Trophoblast cell (in vitro differentiated cells and primary cell): ENCODE data around the gene TRMT112.
A peak's percentile ranks its signal among the peaks of the same experiment; 100 is the strongest.

Experiments
- DNase-seq, 2 donors: peaks; one replicate each; pipeline ENCODE4 v3.0.0-alpha.2; 2016
- H2AFZ ChIP-seq: 2 replicates; pipeline ENCODE4 v1.6.1; 2013; ENCODE audit warnings: low read length, moderate library complexity, mild to moderate bottlenecking; ENCODE audit not compliant: insufficient read depth, poor library complexity
- H2AK5ac ChIP-seq: 2 replicates; pipeline ENCODE4 v1.6.1; 2013; ENCODE audit warnings: mild to moderate bottlenecking, low read length
- H2BK120ac ChIP-seq: 2 replicates; pipeline ENCODE4 v1.6.1; 2013; ENCODE audit warnings: low read length, mild to moderate bottlenecking, moderate library complexity; ENCODE audit not compliant: insufficient read depth, poor library complexity
- H2BK12ac ChIP-seq: 2 replicates; pipeline ENCODE4 v1.6.1; 2013; ENCODE audit warnings: mild to moderate bottlenecking, low read length, moderate library complexity
- H2BK5ac ChIP-seq: 2 replicates; pipeline ENCODE4 v1.6.1; 2013; ENCODE audit warnings: low read length, low read depth, moderate library complexity, mild to moderate bottlenecking; ENCODE audit not compliant: poor library complexity
- H3K14ac ChIP-seq: 2 replicates; pipeline ENCODE4 v1.6.1; 2013; ENCODE audit warnings: mild to moderate bottlenecking, low read length
- H3K18ac ChIP-seq: 2 replicates; pipeline ENCODE4 v1.6.1; 2013; ENCODE audit warnings: mild to moderate bottlenecking, low read length
- H3K23ac ChIP-seq: 2 replicates; pipeline ENCODE4 v1.6.1; 2013; ENCODE audit warnings: low read length
- H3K27ac ChIP-seq: 2 replicates; pipeline ENCODE4 v1.5.1; 2013; ENCODE audit warnings: low read depth, mild to moderate bottlenecking, inconsistent platforms, low read length, moderate library complexity
- H3K27me3 ChIP-seq: 2 replicates; pipeline ENCODE4 v1.6.1; 2013; ENCODE audit warnings: inconsistent platforms, mild to moderate bottlenecking, low read length, moderate library complexity; ENCODE audit not compliant: insufficient read depth
- H3K36me3 ChIP-seq, 2 experiments: 1 replicate in 1 of 2; 2 replicates in 1 of 2; pipeline ENCODE4 v1.6.1; 2013; ENCODE audit warnings: low read length in 2 of 2, mild to moderate bottlenecking in 2 of 2, moderate library complexity in 1 of 2; ENCODE audit not compliant: insufficient read depth in 2 of 2, control insufficient read depth in 1 of 2
- H3K4ac ChIP-seq: 2 replicates; pipeline ENCODE4 v1.6.1; 2013; ENCODE audit warnings: low read depth, mild to moderate bottlenecking, low read length, moderate library complexity
- H3K4me1 ChIP-seq, 2 experiments: 1 replicate in 1 of 2; 2 replicates in 1 of 2; pipeline ENCODE4 v1.6.1; 2013; ENCODE audit warnings: low read length in 2 of 2, mild to moderate bottlenecking in 2 of 2, moderate library complexity in 1 of 2; ENCODE audit not compliant: insufficient read depth in 2 of 2, control insufficient read depth in 1 of 2
- H3K4me2 ChIP-seq: 2 replicates; pipeline ENCODE4 v1.6.1; 2013; ENCODE audit warnings: inconsistent platforms, mild to moderate bottlenecking, low read length, moderate library complexity
- H3K4me3 ChIP-seq: 2 replicates; pipeline ENCODE4 v1.5.1; 2013; ENCODE audit warnings: mild to moderate bottlenecking, low read depth, low read length, inconsistent platforms
- H3K79me1 ChIP-seq: one replicate; pipeline ENCODE4 v1.6.1; 2013; ENCODE audit warnings: low read length
- H3K79me2 ChIP-seq: 2 replicates; pipeline ENCODE4 v1.6.1; 2013; ENCODE audit warnings: low read length, mild to moderate bottlenecking; ENCODE audit not compliant: control insufficient read depth, insufficient read depth, poor library complexity
- H3K9ac ChIP-seq: 2 replicates; pipeline ENCODE4 v1.6.1; 2013; ENCODE audit warnings: mild to moderate bottlenecking, low read length
- H3K9me3 ChIP-seq: 2 replicates; pipeline ENCODE4 v1.6.1; 2013; ENCODE audit warnings: low read depth, mild to moderate bottlenecking, control low read depth, inconsistent platforms, low read length; ENCODE audit not compliant: insufficient read depth
- H4K12ac ChIP-seq: 2 replicates; pipeline ENCODE4 v1.6.1; 2013; ENCODE audit warnings: low read depth, mild to moderate bottlenecking, low read length, moderate library complexity
- H4K8ac ChIP-seq: 2 replicates; pipeline ENCODE4 v1.6.1; 2013; ENCODE audit warnings: low read depth, mild to moderate bottlenecking, low read length, moderate library complexity
- H4K91ac ChIP-seq: one replicate; pipeline ENCODE4 v1.6.1; 2013; ENCODE audit warnings: low read depth, mild to moderate bottlenecking, low read length, moderate library complexity
- WGBS: extraction: QIAGEN DNeasy Blood & Tissue Kit; methylation state at CpG from one replicate; pipeline ENCODE4 v1.1.7; 2013; ENCODE audit warnings: missing lambda C conversion rate; ENCODE audit not compliant: insufficient read length, insufficient coverage; ENCODE audit errors: extremely low coverage; 5-methylcytosine and 5-hydroxymethylcytosine counted together

The TRMT112 gene

DNA sequence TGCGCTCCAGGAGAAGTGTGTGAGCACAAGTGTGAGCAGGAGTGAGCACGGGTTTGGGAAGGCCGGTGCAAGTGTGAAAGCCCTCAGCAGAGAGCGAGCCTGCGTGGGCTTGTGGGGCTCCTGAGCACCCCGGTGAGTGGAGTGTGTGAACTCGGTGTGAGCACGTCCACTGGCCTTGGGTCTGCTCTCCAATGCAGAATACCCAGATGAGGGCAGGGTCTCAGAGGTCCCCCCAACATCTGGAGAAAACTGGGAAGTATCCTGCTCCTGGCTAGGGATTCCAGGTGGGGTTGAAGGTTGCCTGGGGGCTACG, 10.8 kb downstream of the TRMT112 start:
- peak overlapping the region; percentile 73 for H3K4me2 ChIP-seq
- H3K4me1 ChIP-seq: peaks cover 15 to 18% of the 10 kb centered on the region in 2 experiments
- peak overlapping the region; percentile 85 for H4K8ac ChIP-seq
- peak overlapping the region; percentile 80 for H3K9ac ChIP-seq
- WGBS: no CpG with 5 or more reads among the region's 9 CpGs
- H3K4ac ChIP-seq: peak overlapping the region; percentile 81
- H2BK12ac ChIP-seq: peak overlapping the region; percentile 3
- H2AFZ ChIP-seq: peak overlapping the region; percentile 19
- H3K23ac ChIP-seq: no peak overlapping the region
- peak overlapping the region; percentile 72 for H3K4me3 ChIP-seq
- peak overlapping the region; percentile 6 for H2AK5ac ChIP-seq
- H4K12ac ChIP-seq: peak overlapping the region; percentile 66
- H2BK5ac ChIP-seq: no peak overlapping the region
- H3K27me3 ChIP-seq: no peaks in the 10 kb centered on the region
- peaks cover 15% of the 10 kb centered on the region for H3K79me1 ChIP-seq
- peaks cover 10% of the 10 kb centered on the region for H3K79me2 ChIP-seq
- DNase-seq: no peak
- H3K36me3 ChIP-seq: peaks cover 2 to 8% of the 10 kb centered on the region in 2 experiments
- peak overlapping the region; percentile 45 for H4K91ac ChIP-seq
- no peak overlapping the region for H2BK120ac ChIP-seq
- peaks cover 2% of the 10 kb centered on the region for H3K9me3 ChIP-seq
- peak overlapping the region; percentile 82 for H3K14ac ChIP-seq
- peak overlapping the region; percentile 42 for H3K27ac ChIP-seq
- H3K18ac ChIP-seq: peak overlapping the region; percentile 70

DNA sequence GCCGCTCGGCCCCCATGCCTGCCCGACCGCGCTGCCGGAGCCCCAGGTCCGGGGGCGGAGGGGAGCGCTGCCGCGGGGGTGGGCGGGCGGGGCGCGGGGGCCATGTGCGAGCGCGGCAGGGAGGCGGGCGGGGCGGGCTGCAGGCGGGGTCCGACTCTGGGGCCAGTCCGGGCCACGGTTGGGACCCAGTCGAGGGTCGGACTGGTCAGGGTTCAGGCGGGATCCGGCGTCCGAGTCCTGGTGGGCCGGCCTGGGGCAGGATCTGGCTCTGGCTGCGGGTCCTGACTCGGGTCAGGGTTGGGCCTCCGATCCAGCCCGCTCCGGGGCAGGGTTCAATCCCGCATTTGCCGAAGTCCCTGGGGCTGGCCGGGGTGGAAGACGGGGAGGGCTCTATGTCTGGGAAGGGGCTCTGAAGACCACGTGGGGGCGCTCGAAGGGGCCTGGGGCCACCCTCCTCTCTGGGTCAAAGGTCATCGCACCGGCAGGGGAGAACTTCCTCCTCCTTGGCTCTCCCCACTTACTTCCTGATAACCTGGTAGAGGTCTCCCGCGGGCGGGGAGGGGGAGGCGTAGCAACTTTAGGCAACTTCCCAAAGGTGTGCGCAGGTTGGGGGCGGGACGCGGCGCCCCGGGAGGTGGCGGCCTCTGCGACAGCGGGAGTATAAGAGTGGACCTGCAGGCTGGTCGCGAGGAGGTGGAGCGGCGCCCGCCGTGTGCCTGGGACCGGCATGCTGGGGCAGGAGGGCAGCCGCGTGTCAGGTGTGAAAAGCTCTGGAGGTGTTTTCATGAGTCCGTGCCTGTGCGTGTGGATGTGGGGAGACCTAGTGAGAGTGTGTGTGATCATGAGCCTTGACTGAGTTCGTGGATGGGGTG, 11.4 kb downstream of the TRMT112 start:
- Histone ChIP-seq H3K27me3 (no peaks in the 10 kb centered on the region), H4K12ac (peak overlapping the region; percentile 78), H3K14ac (peak overlapping the region; percentile 98), H3K4me1 (peaks cover 12 to 16% of the 10 kb centered on the region in 2 experiments), H3K27ac (peak overlapping the region; percentile 87), H3K4me3 (peak overlapping the region; percentile 72), H3K4ac (peak overlapping the region; percentile 95), H3K18ac (peak overlapping the region; percentile 97), H3K4me2 (peak overlapping the region; percentile 73), H2BK12ac (peak overlapping the region; percentile 40), H2BK120ac (peak overlapping the region; percentile 73), H4K91ac (peak overlapping the region; percentile 87), H2BK5ac (peak overlapping the region; percentile 97), H3K36me3 (peaks cover 2 to 8% of the 10 kb centered on the region in 2 experiments), H3K79me1 (peaks cover 15% of the 10 kb centered on the region), H2AK5ac (peak overlapping the region; percentile 92), H3K23ac (no peak overlapping the region), H4K8ac (peak overlapping the region; percentile 88), H3K9me3 (peaks cover 2% of the 10 kb centered on the region), H3K79me2 (peaks cover 10% of the 10 kb centered on the region), H2AFZ (peak overlapping the region; percentile 85), H3K9ac (peak overlapping the region; percentile 84)
- WGBS: no CpG with 5 or more reads among the region's 71 CpGs
- peak; percentile 77 to 79 for DNase-seq

GRCh38 chr11:64305075-64305690, 12.2 kb downstream of the TRMT112 start, which contains the start of gene ESRRA:
Gene ESRRA (plus strand): TSS chr11:64305524. CDS start chr11:64307180, 1,656 bp downstream.
- Histone ChIP-seq H2BK120ac (peak within 1 kb of the TSS; percentile 73), H4K8ac (peak within 1 kb of the TSS; percentile 88), H3K4ac (peak within 1 kb of the TSS; percentile 95), H3K9ac (peak within 1 kb of the TSS; percentile 84), H2AK5ac (peak within 1 kb of the TSS; percentile 92), H3K4me2 (peak within 1 kb of the TSS; percentile 90), H2AFZ (peak within 1 kb of the TSS; percentile 85), H3K79me2 (peaks cover 10% of the 10 kb centered on the region), H3K23ac (no peak within 1 kb of the TSS), H3K36me3 (peaks cover 2 to 6% of the 10 kb centered on the region in 2 experiments), H3K4me1 (peaks cover 13 to 17% of the 10 kb centered on the region in 2 experiments), H4K91ac (peak within 1 kb of the TSS; percentile 87), H3K14ac (peak within 1 kb of the TSS; percentile 98), H2BK12ac (peak within 1 kb of the TSS; percentile 40), H2BK5ac (peak within 1 kb of the TSS; percentile 97), H3K79me1 (peaks cover 15% of the 10 kb centered on the region), H3K27me3 (peaks cover 4% of the 10 kb centered on the region), H3K9me3 (peaks cover 2% of the 10 kb centered on the region), H4K12ac (peak within 1 kb of the TSS; percentile 78), H3K27ac (peak within 1 kb of the TSS; percentile 87), H3K18ac (peak within 1 kb of the TSS; percentile 97), H3K4me3 (peak within 1 kb of the TSS; percentile 72)
- DNase-seq: peak; percentile 99 to 100
- WGBS: no CpG with 5 or more reads among the region's 81 CpGs

DNA sequence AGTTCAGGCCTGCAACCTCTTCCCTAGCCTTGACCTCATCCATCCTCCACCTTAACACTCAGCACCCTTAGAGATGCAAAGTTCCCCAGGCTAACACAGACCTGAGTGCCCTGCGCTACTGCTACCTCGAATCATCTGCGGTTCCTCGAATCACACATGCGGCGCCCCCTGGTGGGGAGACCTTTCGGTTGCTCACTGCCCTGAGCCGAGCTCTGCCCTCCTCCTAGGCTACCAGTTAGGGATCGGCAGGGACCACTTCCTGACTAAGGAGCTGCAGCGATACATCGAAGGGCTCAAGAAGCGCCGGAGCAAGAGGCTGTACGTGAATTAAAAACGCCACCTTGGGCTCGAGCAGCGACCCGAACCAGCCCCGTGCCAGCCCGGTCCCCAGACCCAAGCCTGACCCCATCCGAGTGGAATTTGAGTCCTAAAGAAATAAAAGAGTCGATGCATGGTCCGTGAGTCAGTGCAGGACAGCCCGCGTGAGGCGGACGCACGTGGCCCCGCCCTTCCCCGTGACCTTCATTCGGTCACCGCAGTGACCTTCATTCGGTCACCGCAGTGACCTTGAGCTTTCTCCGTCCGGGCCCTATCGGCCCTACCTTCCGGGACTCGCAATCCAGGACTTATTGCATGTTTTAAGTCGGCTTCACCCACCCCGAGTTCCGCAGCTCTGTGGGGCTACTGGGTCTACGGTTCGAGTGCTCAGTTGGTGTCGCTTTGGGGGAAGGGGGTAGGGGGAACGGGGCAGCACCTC, 12.9 kb downstream of the TRMT112 start:
- Histone ChIP-seq H3K79me2 (peaks cover 10% of the 10 kb centered on the region), H3K4me2 (peak overlapping the region; percentile 90), H3K23ac (no peak overlapping the region), H2BK5ac (peak overlapping the region; percentile 3), H2AFZ (peak overlapping the region; percentile 81), H2AK5ac (no peak overlapping the region), H3K4me1 (peaks cover 19 to 24% of the 10 kb centered on the region in 2 experiments), H3K36me3 (peaks cover 2 to 6% of the 10 kb centered on the region in 2 experiments), H3K4me3 (peak overlapping the region; percentile 72), H2BK120ac (peak overlapping the region; percentile 1), H4K12ac (peak overlapping the region; percentile 36), H3K14ac (peak overlapping the region; percentile 4), H3K9me3 (peaks cover 2% of the 10 kb centered on the region), H3K79me1 (peaks cover 15% of the 10 kb centered on the region), H3K18ac (peak overlapping the region; percentile 3), H3K9ac (peak overlapping the region; percentile 59), H2BK12ac (peak overlapping the region; percentile 2), H4K8ac (peak overlapping the region; percentile 77), H3K4ac (peak overlapping the region; percentile 19), H4K91ac (peak overlapping the region; percentile 67), H3K27ac (peak overlapping the region; percentile 73), H3K27me3 (peaks cover 11% of the 10 kb centered on the region)
- peak; percentile 96 to 99 for DNase-seq
- WGBS: no CpG with 5 or more reads among the region's 46 CpGs
